Activated CD8-positive, alpha-beta memory T cell treated with anti-CD3 and anti-CD28 coated beads, Interleukin-2, amount 50 U/mL, for 4 hours (primary cell): Measurements from ENCODE around the gene FEM1A.
A peak's percentile ranks its signal among the peaks of the same experiment; 100 is the strongest.
"Not testable (repeated sequence)": the region's sequence is repeated elsewhere in the genome, so short reads cannot be mapped to it uniquely, and the experiment has no call there.

Source experiments
- DNase-seq: peaks from one replicate; pipeline ENCODE4 v3.0.0-alpha.2; 2020

Gene FEM1A, protein sequence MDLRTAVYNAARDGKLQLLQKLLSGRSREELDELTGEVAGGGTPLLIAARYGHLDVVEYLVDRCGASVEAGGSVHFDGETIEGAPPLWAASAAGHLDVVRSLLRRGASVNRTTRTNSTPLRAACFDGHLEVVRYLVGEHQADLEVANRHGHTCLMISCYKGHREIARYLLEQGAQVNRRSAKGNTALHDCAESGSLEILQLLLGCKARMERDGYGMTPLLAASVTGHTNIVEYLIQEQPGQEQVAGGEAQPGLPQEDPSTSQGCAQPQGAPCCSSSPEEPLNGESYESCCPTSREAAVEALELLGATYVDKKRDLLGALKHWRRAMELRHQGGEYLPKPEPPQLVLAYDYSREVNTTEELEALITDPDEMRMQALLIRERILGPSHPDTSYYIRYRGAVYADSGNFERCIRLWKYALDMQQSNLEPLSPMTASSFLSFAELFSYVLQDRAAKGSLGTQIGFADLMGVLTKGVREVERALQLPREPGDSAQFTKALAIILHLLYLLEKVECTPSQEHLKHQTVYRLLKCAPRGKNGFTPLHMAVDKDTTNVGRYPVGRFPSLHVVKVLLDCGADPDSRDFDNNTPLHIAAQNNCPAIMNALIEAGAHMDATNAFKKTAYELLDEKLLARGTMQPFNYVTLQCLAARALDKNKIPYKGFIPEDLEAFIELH

DNA sequence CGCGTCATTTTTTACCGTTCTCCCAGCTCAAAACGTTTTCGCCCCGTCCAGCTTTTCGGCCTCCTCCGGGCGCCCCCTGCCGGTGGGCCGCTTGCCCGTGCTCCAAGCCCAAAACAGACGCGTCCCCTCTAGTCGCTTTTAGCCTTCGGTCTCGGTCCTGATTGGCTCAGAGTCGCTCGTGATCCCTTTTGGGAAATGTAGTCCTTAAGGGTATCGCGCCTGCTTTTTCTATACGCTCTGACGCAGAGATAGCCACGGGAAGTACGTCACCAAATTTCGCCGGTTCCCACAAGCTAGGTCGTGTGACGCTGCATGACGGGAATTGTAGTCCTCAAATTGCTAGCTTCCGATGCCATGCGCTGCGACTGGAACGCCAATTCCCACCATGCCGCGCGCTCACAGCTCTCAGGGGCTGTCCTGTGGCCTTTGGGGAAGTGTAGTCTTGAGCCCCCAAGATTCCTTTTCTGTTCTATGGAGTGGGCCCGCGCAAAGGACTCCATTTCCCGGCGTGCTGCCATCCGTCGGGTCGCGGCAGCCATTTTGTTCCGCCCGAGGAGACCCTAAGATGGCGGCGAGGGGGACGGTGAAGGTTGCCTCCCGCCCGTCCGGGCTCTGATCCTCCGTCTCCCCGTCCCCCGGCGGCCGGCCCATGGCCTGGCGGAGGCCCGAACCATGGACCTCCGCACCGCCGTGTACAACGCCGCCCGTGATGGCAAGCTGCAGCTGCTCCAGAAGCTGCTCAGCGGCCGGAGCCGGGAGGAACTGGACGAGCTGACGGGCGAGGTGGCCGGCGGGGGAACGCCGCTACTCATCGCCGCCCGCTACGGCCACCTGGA lies at the start of gene FEM1A:
Gene FEM1A, plus strand, starts transcription at position 552 of the 836 bp plus-strand sequence. Its CDS starts 121 bp downstream, at position 673.
- peak; percentile 96 for DNase-seq

DNA sequence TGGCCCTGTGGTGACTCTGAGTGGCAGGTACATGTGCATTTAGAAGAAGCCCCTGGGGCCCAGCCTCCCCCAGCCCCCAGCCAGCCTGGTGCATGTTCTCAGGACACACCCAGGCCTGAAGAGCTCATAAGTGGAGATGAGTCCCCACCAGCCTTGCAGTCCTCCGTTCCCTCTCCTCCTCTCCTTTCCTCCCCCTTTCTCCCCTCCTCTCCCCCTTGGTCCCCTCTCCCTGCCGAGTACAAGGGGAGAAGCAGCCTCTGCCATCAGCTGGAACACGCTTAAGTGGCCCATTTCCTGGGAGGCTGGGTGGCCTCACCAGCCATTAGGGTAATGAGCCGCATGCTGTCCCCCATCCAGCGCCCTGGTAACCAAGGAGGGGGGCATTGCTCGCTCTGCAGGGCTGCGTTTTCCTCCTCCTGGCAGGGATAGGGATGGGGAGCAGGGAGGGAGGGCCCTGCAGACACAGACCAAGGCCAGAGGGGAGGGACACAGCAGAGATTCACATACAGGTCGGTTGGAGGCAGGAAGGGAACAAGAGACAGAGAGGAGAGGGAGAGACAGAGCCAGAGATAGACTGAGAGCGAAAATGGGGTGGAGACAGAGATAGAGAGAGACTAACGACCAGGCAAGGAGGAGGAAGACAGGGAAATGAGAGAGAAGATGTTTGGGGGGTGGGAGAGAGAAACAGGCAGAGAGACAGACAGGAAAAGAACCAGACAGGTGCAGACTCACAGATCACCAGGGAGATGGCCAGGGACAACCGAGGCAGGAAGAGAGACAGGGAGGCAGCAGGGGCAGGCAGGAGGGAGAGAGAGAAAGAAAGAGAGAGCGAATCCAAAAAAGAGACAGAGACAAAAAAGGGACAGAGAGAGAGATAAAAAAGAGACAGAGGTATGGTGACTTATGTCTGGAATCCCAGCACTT lies 48.5 kb upstream of the FEM1A start:
- no peak for DNase-seq

DNA sequence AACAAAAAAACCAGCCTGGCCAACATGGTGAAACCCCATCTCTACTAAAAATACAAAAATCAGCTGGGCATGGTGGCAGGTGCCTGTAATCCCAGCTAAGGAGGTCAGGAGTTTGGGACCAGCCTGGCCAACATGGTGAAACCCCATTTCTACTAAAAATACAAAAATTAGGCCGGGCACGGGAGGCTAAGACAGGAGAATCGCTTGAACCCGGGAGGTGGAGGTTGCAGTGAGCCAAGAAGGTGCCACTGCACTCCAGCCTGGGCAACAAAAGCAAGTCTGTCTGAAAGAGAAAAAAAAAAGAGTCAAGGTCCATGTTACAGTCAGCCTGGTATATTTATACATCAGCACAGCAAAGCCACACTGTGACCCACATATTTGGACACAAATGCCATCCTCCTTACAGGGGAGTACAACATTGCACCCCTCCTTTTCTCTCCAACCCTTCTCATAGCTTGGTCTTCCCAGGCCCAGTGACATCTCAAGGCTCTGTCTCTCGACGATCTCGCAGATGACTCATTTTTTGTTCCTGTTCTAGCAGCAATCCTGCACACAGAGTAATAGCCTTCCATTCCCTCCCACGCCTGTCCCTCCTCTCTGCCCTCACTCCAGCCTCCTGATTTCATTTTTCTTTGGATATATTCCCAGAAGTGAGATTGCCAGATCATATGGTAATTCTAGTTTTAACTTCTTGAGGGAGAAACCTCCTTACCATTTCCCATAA lies 46.9 kb upstream of the FEM1A start:
- no peak for DNase-seq

DNA sequence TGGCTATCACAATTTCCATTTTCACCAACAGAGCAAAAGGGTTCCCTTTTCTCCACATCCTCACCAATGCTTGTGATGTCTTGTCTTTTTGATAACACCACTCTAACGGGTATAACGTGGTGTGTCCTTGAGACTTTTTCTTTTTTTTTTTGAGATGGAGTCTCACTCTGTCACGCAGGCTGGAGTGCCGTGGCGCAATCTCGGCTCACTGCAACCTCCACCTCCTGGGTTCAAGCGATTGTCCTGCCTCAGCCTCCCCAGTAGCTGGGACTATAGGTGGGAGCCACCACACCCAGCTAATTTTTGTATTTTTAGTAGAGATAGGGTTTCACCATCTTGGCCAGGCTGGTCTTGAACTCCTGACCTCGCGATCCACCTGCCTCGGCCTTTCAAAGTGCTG lies 46.4 kb upstream of the FEM1A start:
- DNase-seq: not testable (repeated sequence)

DNA sequence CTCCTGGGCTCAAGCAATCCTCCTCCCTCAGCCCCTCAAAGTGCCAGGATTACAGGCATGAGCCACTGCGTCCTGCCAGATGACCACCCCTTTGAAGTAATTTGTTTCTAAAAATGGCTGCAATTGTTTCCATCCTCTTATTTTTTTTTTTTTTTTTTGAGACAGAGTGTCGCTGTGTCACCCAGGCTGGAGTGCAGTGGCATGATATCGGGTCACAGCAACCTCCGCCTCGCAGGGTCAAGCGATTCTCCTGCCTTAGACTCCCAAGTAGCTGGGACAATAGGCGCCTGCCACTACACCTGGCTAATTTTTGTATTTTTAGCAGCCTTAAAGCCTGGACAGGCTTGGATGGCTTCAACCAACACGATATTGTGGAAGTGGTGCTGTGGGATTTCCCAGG lies 45.5 kb upstream of the FEM1A start:
- DNase-seq: no peak

DNA sequence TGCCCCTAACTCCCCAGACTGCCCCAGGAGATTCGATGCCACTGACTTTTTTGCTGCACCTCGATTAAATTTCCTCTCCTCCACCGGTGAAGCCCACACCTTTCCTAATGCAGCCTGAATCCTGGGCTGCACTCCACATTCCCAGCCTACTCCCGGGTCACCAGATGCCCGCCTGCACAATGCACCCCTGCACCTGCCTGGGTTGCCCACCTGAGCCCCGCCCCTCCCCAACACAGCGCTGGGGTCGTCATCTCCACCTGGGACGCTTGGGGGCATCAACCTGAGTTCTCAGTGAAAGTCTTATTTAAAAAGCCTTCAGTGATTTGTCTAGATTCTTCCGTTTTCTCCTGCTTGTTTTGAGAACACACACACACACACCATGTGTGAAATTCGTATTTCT lies 43.3 kb upstream of the FEM1A start:
- DNase-seq: no peak

DNA sequence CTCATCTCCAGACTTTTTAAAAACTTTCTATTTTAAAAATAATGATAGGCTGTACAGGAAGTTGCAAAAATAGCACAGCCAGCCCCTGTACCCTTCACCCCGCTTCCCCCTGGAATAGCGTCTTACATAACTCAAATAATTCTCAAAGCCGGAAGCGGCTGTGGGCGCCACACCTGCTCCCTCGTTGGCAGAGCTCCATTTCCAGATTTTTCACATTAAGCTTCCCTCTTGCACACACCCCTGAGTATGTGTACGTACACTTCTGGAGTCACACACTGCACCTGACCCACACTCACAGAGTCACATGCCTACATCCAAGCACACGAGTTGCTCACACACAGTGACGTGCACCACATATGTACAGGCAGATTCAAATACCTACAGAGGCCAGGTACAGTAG lies 42.9 kb upstream of the FEM1A start:
- DNase-seq: no peak

DNA sequence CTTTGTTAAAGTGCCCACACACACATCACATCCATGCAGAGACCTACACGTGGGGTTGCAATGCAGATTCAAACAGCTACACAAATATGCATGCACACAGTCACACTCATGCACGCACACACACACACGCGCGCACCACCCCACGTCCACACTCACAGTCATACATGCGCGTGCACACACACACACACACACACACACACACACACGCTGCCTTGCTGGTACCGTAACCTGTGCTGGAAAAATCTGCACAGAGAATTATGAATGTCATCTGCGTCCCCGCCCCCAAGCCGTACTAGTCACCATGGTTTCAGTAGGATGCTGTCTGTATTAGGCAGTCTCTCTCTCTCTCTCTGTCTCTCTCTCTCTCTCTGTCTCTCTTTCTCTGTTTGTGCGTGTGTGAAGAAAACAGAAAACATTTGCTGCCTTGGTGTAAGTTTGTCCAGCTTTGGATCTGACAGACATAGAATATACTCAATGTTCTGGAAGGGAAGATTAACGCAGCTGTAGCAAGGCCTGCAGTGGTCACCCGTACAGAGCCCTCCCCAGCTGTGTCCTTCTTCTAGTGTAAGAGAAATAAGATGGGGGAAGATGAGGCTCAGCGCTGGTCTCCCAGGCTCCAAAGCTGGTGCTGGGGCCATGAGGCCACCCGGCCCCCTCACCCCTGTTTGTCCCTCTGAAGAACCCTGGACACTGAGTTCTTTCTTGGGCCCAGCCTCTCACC lies 41.5 kb upstream of the FEM1A start:
- no peak for DNase-seq

DNA sequence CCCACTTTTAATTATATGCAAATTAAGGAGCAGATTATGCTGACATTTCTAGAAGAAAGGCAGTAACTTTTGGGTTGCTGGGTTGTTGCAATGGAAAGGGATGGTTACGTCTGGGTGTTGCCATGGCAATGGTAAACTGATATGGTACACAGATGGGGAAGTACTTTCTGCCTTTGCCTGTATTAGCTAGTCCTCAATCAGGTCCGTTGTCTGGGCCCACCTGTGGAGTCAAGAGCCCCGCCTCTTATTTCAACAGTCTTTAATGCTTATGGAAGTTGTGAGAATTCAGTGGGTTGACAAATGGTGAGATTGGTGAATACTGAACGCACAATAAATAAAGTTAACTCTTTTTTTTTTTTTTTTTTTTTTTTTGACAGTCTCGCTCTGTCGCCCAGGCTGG lies 37.3 kb upstream of the FEM1A start:
- DNase-seq: no peak

DNA sequence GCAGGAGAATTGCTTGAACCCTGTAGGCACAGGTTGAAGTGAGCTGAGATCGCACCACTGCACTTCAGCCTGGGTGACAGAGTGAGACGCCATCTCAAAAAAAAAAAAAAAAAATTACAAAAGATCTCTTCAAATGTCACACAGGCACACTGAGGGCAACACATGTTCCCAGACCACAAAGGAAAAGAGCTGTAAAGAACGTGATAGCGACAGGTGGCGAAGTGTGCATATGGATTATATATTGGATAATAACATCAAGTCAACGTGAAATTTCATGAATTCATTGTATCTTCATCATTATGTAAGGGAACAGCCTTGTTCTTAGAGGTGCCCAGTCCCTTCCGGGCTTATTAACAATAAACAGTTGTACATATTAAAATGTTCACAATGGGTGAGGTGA lies 36.1 kb upstream of the FEM1A start:
- DNase-seq: no peak

DNA sequence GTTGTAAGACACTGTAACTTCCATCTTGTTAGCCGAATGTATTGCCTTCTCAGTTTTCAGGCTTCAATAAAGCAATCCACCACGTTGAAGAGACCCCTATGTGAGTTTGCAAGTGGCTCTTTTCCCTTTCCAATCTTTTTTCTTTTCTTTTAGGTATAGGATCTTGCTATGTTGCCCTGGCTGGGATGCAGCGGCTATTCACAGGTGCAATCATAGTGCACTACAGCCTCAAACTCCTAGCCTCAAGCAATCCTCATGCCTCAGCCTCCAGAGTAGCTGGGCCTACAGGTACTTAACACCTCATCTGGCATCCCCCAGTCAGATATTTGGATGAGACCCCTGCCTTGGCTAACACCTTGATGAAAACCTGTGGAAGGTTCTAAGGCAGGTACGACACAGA lies 33.5 kb upstream of the FEM1A start:
- DNase-seq: no peak

DNA sequence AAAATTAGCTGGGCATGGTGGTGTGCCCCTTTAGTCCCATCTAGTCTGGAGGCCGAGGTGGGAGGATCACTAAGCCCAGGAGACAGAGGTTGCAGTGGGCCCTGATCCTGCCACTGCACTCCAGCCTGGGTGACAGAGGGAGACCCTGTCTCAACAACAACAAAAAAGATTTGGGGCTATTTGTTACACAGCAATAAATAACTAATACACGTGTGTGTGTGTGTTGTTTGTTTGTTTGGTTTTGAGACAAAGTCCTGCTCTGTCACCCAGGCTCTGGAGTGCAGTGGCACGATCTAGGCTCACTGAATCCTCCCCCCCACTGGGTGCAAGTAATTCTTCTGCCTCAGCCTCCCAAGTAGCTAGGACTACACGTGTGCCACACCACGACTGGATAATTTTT lies 32.9 kb upstream of the FEM1A start:
- DNase-seq: no peak

DNA sequence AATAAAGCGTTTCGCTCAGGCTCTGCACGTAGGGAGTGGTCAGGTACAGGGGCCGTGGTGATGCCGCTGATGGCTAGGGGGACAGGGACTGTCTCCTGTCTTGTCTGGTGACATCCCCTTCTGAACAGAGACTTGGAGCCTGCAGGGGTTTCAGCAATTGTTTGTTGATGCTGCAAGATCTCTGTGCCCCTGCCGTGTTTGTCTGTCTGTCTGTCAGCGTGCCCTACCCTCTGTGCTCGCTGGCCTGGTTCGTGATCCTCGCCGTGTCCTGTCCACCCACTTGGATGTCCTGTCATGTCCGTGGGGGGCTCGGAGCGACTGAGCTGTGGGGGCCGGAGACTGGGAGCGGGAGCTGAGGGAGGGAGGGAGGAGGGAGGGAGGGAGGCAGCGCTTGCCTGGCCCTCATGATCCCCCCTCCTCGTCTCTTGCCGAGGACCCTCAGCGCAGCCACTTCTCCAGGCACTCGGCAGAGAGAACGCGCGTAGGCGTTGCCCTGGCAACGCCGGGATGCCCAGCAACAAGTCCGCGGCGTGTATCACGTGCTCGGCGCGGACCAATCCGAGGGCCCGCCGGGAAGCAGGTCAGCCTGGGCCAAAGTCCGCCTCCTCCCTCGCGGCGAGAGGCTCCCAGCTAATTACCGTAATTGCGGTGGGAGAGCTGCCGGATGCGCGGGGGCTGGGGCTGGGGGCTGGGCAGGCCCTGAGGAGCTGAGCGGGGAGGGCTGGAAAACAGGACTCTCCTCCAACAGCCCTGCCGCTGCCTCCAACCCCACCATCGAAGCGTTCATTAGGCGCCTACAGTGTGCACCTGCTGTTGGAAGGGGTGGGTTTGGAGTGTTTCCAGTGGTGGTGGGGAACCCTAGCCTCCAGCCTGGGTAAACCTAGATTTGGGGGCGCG lies 31.9 kb upstream of the FEM1A start:
- DNase-seq: peak; percentile 46

DNA sequence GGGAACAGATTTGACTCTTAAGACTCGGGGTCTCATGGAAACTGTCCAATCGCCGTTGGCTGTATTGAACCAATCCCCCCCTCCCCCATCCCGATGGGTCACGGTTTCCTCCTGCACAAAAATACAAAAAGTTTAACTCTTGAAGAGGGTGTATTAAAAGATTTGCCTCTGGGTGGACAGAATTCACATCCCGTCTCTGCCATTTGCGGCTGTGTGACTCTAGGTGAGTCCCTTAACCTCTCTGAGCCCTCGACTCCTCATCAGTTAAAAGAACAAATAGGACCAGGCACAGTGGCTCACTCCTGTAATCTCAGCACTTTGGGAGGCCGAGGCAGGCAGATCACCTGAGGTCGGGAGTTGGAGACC lies 31.3 kb upstream of the FEM1A start:
- no peak for DNase-seq

DNA sequence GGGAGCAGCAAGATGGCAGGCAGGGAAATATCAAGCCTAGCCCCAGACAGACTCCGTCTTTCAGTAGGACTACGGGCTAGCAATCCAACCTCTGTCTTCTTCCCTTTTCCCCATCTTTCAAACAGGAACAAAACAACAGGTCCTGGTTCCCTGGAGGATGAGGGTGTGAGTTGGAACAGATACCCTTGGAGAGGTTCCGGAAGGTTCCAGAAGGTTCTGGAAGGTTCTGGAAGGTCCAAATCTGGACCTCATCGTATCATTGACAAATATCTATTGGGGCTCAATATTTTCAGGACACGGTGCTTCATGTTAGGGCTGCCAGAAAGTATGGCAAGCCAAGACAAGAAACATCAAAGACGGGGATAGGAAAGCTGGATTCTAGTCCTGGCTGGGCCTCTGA lies 28.5 kb upstream of the FEM1A start:
- DNase-seq: no peak

DNA sequence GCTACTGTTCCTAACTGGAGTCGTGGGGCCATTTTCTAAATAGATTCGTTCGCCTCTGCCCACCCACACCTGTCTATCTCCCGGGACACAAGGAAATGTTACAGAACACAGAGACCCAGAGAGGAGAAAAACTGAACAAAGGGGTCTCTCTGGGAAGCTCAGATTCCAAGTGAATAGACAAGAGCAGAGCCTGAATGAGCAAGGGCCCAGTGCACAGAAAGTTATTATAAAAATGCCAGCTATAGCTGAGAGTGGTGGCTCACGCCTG lies 27.2 kb upstream of the FEM1A start:
- no peak for DNase-seq

DNA sequence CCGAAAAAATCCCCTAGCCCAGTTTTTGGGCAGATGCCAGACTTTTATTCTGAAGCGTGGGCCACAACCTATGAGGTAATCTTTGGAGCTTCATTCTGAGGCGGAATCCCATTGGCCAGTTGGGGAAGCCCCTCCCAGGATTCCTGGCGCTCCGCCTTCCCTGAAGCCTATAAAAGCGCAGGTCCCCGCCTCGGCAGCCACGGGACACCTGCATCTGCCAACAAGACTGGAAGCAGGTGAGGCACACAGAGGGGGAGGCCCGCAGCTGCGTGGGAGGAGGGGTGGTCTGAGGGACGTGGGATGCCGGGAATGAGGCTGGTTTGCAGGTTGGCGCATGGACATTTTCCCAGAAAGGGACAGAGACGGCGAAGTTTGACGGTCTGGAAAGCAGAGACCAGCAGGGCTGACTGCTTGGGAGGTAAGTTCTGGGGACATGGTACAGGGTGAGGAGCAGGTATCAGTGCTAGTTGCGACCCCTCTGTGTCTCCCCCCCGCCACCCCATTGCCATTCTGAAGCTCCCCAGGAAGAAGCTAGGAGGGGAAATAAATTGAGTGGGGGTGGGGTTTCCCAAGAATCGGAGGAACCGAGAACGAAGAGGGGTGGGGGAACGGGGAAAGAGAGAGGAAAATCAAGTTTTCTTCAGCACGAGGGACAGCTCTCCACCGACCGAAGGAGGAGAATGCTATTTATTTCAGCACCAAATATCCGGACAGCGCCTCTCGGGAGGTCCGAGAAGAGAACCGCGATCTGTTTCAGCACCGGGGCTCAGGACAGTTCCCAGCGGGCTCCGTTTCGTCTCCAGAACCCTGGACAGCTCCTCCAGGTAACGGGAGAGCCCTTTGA lies 22.4 kb upstream of the FEM1A start:
- DNase-seq: peak; percentile 74

DNA sequence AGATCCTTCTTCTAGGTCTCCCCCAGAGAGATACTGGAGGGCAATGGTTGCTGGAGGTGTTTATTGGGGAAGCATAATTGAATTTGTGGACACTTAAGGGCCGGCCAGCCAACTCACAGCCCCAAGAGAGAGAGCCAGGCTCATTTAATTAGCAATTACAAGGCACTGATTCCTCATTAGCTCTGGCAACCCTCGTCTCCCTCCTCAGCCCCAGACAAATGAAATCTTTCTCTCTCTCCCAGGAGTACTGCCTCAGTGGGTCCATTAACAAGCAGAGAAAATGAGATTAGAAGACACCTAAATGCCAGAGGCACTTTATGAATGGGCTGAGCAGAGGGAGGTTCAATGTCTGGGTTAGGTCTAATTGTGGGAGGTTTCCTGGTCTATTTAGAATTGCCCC lies 19.0 kb upstream of the FEM1A start:
- DNase-seq: no peak

DNA sequence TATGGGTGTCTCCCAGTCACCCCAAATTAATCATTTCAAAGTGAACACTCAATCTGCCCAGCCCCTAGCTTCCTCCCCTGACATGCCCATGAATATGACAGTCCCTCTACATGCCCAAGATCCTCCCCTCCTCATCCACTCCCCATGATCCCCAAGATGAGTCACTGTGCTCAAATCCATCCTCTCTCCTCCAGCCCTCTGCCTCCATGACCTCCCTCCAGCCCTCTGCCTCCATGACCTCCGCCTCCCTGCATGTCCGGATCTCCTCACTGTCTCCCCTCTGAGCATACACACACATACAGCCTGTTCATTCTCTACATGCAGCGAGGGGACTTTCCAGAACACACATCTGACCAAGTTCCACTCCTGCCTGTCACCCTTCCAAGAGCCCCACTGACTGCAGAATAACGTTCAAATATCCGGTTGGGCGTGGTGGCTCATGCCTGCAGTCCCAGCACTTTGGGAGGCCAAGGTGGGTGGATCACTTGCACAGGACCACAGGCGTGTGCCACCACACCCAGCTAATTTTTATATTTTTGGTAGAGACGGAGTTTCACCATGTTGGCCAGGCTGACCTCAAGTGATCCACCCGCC lies 18.4 kb upstream of the FEM1A start:
- DNase-seq: no peak
